GM12892 (cell line): ENCODE measurements around the gene SYPL1. TPM values are rescaled to one million over a fixed set of nuclear protein-coding genes. Genes with fewer than 3 reads are reported as not detected.
A peak's percentile ranks its signal among the peaks of the same experiment; 100 is the strongest.
"Not testable (repeated sequence)": the region's sequence is repeated elsewhere in the genome, so short reads cannot be mapped to it uniquely, and the experiment has no call there.

ENCODE experiments used
- DNase-seq: peaks from one replicate; pipeline ENCODE4 v3.0.0; 2011; ENCODE audit not compliant: insufficient read length
- FAIRE-seq: peaks from 2 replicates; lab custom pipeline; 2011; peaks lifted over from hg19 to GRCh38; lab: Jason Lieb, UNC
- POLR2A ChIP-seq: IDR thresholded peaks from 2 replicates; pipeline ENCODE4 v1.6.1; 2011; ENCODE audit warnings: low read depth, low read length, control low read depth
- POLR2AphosphoS5 ChIP-seq: IDR thresholded peaks from 2 replicates; pipeline ENCODE4 v1.6.1; 2011; ENCODE audit warnings: low read depth, low read length, control low read depth
- TAF1 ChIP-seq: IDR thresholded peaks from 2 replicates; pipeline ENCODE4 v1.6.1; 2011; ENCODE audit warnings: low read depth, mild to moderate bottlenecking, control low read depth, low read length, borderline replicate concordance
- polyA plus RNA-seq: library from polyadenylated mRNA; unstranded; fragments of >200 nt; gene quantifications from one replicate; pipeline ENCODE4 v1.2.1, GENCODE V29; 2012; ENCODE audit warnings: missing spikeins, inconsistent platforms; ENCODE audit not compliant: missing spikeins

Gene SYPL1
- 29.0 TPM for polyA plus RNA-seq

DNA sequence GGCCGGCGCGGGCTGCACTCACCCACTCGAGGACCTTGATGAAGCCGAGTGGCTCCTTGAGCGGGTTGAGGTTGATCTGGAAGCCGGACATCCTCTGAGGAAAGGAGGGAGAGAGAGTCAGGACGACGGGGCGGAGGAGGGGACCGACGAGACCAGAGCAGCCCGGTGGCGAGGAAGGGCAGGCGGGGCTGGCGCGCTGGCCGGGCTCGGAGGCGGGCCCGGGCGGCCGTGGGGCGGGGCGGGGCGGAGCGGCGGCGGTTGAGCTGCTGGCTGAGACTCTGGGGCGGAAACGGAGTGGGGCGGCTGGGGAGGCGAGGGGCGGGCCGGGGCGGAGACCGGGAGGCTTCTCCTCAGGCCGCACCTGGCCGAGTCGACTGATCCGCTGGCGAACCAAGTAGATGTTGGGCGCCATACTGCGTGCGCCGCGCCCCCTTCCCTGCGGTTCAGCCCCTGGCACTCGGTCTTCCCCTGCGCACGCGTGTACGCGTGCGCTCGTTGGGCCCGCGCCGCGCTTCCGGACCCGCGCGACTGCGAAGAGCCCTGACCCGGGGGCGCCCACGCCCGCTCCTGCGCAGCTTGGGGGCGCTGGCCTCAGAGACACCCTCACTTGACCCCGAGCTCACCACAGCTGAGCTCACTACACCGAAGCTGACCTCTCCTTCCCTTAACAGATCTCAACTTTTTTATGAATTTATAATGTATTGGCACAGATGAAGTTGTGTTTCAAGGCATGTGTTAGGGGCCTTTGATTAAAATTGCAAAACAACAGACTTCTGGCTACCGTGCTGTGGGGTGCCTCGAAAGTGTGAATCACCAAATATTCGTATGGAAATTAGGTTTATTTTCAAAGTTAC, at the start of gene SYPL1:
Gene SYPL1, minus strand, starts transcription at position 195 of the 854 bp plus-strand sequence. Its CDS starts 104 bp downstream, at position 91.
- peak; percentile 47 for TF ChIP-seq POLR2AphosphoS5
- TF ChIP-seq POLR2A, result no peak; the same call in 1 of the 2 replicates
- TF ChIP-seq TAF1, result no peak
- peak; percentile 98 for FAIRE-seq
- peak; percentile 74 for DNase-seq

GRCh38 chr7:106155027-106155426, 42.9 kb upstream of the SYPL1 start:
- DNase-seq, result no peak

DNA sequence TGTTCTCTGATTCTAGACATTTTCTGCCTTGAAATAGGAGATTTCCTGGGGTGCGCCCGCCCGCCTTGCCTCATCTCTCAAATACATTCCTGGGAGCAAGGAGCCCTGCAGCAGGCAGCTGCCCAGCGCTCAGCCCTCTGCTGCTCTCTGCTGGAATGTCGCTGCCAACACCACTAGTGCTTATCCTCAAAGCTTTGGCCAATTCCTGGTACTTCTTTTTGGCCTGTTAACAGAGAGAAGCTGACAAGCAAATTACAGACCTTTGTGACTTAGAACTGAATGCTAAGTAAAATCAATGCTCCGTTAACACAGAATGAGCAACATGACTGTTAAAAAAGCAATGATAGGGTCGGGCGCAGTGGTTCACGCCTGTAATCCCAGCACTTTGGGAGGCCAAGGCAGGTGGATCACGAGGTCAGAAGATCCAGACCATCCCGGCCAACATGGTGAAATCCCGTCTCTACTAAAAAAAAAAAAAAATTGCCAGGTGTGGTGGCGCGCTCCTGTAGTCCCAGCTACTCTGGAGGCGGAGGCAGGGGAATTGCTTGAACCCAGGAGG, 41.9 kb upstream of the SYPL1 start:
- peak; percentile 33 for DNase-seq
- peak; percentile 94 for FAIRE-seq
- TF ChIP-seq POLR2AphosphoS5 (no peak), TAF1 (no peak), POLR2A (no peak)

More at GRCh38 chr7:106155027-106155426, 42.9 kb upstream of the SYPL1 start:
- TF ChIP-seq POLR2AphosphoS5 (no peak), TAF1 (no peak), POLR2A (no peak)
- peak; percentile 67 for FAIRE-seq

GRCh38 chr7:106152313-106152665, 40.2 kb upstream of the SYPL1 start:
- no peak for TF ChIP-seq POLR2A
- no peak for TF ChIP-seq POLR2AphosphoS5
- TF ChIP-seq TAF1, result no peak
- FAIRE-seq, result no peak
- no peak for DNase-seq

DNA sequence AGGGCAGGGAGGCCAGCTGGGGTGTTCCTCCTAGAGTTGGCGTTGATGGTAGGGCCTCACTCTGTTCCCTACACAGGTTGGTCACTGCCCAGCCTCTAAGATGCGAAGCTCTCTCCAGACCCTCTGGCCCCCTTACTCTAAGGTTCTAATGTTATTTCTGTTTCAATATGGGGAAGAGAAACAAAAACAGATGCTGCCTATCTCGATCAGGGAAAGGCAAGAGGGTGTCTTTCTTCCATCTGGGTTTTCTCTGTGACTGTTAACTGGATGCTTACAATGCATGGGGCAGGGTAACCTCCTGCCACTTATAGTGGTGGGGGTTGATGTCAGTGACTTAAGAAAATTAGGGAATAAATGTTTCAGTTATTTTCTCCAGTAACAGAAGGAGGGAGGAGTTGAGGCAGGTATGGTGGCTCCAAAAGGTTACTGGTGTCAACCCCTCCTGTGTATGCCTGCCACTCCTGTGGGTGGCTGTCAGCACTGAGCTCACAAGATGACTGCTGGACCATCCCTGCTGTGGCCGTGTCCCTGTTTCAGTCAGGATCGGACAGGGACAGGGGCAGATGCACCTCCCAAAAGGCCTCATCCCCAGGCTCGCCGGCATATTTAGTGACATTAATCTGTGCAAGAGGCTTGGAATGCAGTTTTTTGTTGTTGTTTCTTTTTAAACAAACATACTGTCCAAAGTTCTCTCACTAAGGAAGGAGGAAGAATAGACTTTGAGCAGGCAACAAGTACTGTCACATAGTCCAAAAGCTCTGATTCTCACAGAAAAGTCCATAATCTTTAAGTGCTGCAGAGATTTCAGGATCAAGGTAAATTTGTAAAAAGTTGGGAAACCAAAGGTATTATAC, 39.6 kb upstream of the SYPL1 start:
- no peak for DNase-seq
- no peak for TF ChIP-seq POLR2A
- TF ChIP-seq TAF1, result no peak
- no peak for TF ChIP-seq POLR2AphosphoS5
- no peak for FAIRE-seq

DNA sequence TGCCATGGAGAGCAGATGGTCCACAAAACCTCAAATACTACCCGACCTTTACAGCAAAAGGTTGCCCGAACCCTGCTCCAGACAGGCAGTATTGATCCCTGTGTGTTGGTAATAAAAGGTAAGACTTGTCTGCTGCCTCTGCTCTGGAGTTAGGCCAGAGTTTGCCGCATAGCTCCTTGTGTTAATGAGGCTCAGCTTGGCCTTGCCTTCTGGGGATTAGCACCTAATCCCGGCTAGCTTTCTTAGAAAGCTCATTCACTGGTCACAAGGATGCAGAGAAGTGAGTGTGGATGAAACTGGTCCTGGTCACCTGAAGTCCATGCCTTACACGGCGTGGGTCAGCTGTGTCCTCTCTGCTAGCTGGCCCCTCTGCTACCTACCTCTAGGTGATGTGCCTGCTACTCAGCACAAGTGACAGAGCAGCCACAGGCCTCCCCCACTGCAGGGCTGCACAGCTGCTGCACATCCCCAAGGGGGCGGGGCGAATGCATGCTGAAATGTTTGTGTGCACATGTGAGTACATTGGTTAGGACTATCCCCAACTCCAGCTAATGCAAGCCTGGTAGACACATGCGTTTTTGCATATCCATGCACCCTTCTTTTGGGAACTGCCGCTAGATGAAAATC, 31.7 kb upstream of the SYPL1 start:
- FAIRE-seq (no peak), DNase-seq (no peak)
- no peak for TF ChIP-seq POLR2AphosphoS5
- no peak for TF ChIP-seq POLR2A
- no peak for TF ChIP-seq TAF1

DNA sequence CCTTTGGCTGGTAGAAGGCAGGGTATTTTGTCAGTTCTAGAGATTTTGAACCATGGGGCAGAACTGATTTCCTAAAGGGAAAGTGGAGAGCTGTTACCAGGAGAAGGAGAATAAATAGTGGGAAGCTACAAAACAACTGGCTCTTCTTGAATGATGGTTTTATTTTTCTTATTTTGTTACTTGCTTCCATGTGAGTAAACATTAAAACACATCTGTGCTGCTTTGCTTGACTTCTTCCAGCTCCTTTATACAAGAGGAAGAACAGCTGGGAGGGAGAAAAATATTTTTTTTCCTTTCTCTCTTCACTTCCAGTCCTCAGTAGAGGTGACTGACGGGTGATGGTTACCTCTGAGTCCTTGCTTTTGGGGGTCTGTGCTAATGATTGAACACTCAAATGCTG, 30.0 kb upstream of the SYPL1 start:
- TF ChIP-seq POLR2A, result no peak
- TF ChIP-seq TAF1, result no peak
- TF ChIP-seq POLR2AphosphoS5, result no peak
- FAIRE-seq, result no peak
- no peak for DNase-seq

GRCh38 chr7:106140406-106141173, 28.5 kb upstream of the SYPL1 start:
- no peak for TF ChIP-seq TAF1
- TF ChIP-seq POLR2A, result no peak
- TF ChIP-seq POLR2AphosphoS5, result no peak
- DNase-seq, result no peak
- FAIRE-seq, result no peak

DNA sequence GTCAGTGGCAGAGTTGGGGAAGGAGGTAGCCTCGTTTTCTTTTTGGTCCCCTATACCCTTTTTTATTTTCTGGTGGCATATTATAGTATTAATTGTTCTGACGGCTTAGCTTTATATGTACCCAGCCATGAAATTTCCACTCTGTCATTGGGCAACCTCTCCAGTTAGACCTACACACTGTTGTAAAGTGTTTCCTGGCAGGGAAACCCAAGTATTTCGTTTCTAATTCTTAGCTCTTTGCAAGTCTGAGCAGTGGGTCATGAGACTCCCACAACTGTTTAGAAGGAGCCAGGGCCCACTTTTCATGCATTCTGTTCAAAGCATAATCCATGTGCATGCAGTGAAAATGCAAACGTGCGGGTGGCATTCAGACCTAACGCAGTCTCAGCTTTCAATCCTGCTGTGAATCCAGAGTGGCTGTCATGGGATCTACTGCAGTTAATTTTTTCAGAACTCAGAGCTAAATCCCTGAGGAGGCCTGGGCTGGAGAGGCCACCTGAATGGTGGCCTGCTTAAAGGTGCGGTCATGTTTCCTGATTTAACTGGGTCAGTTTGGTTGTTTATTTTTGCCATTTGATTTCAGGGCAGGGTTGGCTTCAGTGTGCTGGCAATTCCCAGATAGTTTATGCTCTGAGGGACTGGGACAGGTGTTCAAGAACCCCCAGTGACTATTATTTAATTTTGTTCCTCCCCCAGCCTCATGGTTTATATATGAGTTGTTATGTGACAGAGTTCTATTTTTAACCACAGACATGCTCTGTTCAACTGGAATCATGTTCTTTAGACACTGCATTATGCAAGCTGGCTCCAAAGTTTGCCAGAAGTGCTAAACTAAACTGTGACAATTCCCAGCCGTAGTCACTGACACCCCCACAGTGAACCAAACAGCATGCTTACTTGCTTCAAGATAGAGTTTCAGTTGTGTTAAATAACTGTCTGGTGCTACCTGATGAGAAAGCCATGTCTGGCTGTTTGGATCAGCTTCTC, 27.4 kb upstream of the SYPL1 start:
- FAIRE-seq (no peak), DNase-seq (no peak)
- TF ChIP-seq POLR2AphosphoS5 (no peak), POLR2A (no peak), TAF1 (no peak)

DNA sequence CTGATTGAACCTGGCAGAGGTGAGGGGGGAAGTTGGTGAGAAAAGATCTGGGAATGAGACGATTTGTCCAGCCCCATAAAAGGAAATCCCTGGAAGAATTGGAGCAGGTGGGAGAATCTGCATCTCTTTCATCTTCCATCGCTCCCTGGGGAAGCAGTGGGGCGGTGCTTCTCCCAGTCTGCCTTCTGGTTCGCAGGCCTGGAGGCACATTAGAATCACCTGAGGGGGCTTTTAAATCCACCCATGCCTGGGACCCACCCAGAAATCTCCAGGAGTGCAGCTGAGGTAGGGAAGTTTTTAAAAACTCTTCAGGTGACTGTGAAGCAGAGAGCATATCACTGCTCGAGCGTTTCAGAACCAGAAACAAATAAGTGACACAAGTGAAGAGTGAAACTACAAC, 26.7 kb upstream of the SYPL1 start:
- FAIRE-seq, result no peak
- TF ChIP-seq POLR2AphosphoS5 (no peak), TAF1 (no peak), POLR2A (no peak)
- no peak for DNase-seq

- not testable (repeated sequence) for DNase-seq, FAIRE-seq
Measured at GRCh38 chr7:106138181-106138580, 26.1 kb upstream of the SYPL1 start.
